ENCODE data around the gene KRT36.

GRCh38 chr17:41532947-41533570, 43.3 kb upstream of the KRT36 start:
- TF ChIP-seq CTCF (IDR thresholded peaks at IDR 0.05) (no peak), ZFX (IDR thresholded peaks at IDR 0.05; ENCODE audit: borderline replicate concordance) (no peak)
